K562 (cell line): ENCODE measurements around the gene IFITM2. TPM values are rescaled to one million over a fixed set of nuclear protein-coding genes. Genes with fewer than 3 reads are reported as not detected.

Experiments
- CAMTA2 ChIP-seq: fragments of 250-450 bp; sonication (Bioruptor Pico); conservative IDR thresholded peaks from 2 replicates; pipeline ENCODE4 v1.5.1; 2022
- ETV5 ChIP-seq: sonication (generic); formaldehyde crosslinking; IDR thresholded peaks from 2 replicates; pipeline ENCODE4 v1.4.0; 2020; ENCODE audit warnings: low read depth, mild to moderate bottlenecking, missing genetic modification reagents
- MTA1 ChIP-seq: fragments of 450-650 bp; IDR thresholded peaks from 2 replicates; pipeline ENCODE4 v1.6.1; 2017; ENCODE audit warnings: borderline replicate concordance
- NR3C1 ChIP-seq: sonication (generic); formaldehyde crosslinking; IDR thresholded peaks from 2 replicates; pipeline ENCODE4 v1.8.1; 2022; ENCODE audit warnings: missing genetic modification reagents
- POLR2H ChIP-seq: IDR thresholded peaks from 2 replicates; pipeline ENCODE4 v1.6.1; 2016; ENCODE audit warnings: missing genetic modification characterization, low read depth, mild to moderate bottlenecking, control low read depth, missing compliant biosample characterization, moderate library complexity
- RBBP5 ChIP-seq: fragments of 200-600 bp; sonication (generic); IDR thresholded peaks from 2 replicates; pipeline ENCODE4 v1.6.1; 2012; ENCODE audit warnings: borderline replicate concordance, mild to moderate bottlenecking, low read length, control low read depth, inconsistent platforms; ENCODE audit not compliant: insufficient read depth, poor library complexity, severe bottlenecking
- TAF1 ChIP-seq: IDR thresholded peaks from 2 replicates; pipeline ENCODE4 v1.6.1; 2011; ENCODE audit warnings: mild to moderate bottlenecking, low read length, moderate library complexity; ENCODE audit not compliant: insufficient read depth, control insufficient read depth, severe bottlenecking; ENCODE audit errors: extremely low read depth
- polyA plus RNA-seq, 8 experiments: library from polyadenylated mRNA; depleted of rRNA in 4 of 8; stranded (reverse) in 5 of 8; unstranded in 3 of 8; fragments of >200 nt; fragmentation: Nextera tagmentation in 2 of 8; fragmentation: Illumina TruSeq in 1 of 8; extraction: Ambion mirVana in 2 of 8; extraction: Trizol in 1 of 8; gene quantifications; 2 replicates each; pipeline versions ENCODE4 v1.2.1 to v1.2.3, GENCODE V29; 2011 to 2014; ENCODE audit warnings: inconsistent platforms in 1 of 8, missing spikeins in 1 of 8
- total RNA-seq, 7 experiments: library from RNA; depleted of rRNA in 6 of 7; stranded (reverse); fragments of >200 nt in 6 of 7; fragmentation: Illumina TruSeq in 2 of 7; extraction: Trizol in 2 of 7; gene quantifications; 2 replicates each; pipeline versions ENCODE4 v1.2.1 to v1.2.3, GENCODE V29; 2011 to 2021; ENCODE audit warnings: low replicate concordance in 1 of 7
- TF ChIP-seq, protein P1 (sequence below): fragments of 250-450 bp; sonication (Bioruptor Pico); IDR thresholded peaks from 2 replicates; pipeline ENCODE4 v1.9.0; 2021; ENCODE audit warnings: mild to moderate bottlenecking, inconsistent platforms
- TF ChIP-seq, protein P2 (sequence below): fragments of 250-450 bp; sonication (Bioruptor Pico); IDR thresholded peaks from 2 replicates; pipeline ENCODE4 v1.4.0; 2020; ENCODE audit warnings: mild to moderate bottlenecking, moderate library complexity, borderline replicate concordance
- TF ChIP-seq, protein P3 (sequence below), 2 experiments: fragments of 250-450 bp in 1 of 2; fragments of 450-650 bp in 1 of 2; sonication (Bioruptor Pico) in 1 of 2; IDR thresholded peaks; 2 replicates each; pipeline versions ENCODE4 v1.6.1 to v1.8.0; 2016 to 2021; ENCODE audit warnings: mild to moderate bottlenecking in 2 of 2, moderate library complexity in 2 of 2, missing compliant biosample characterization in 1 of 2, missing genetic modification characterization in 1 of 2

Gene IFITM2
- total and polyA plus RNA-seq, 9 of the 15 experiments (the other 6 are each of a cell fraction or from before 2014, with no cell fraction given), result 52.8 to 4,872 (median 356) TPM

- TF ChIP-seq, protein P1, sequence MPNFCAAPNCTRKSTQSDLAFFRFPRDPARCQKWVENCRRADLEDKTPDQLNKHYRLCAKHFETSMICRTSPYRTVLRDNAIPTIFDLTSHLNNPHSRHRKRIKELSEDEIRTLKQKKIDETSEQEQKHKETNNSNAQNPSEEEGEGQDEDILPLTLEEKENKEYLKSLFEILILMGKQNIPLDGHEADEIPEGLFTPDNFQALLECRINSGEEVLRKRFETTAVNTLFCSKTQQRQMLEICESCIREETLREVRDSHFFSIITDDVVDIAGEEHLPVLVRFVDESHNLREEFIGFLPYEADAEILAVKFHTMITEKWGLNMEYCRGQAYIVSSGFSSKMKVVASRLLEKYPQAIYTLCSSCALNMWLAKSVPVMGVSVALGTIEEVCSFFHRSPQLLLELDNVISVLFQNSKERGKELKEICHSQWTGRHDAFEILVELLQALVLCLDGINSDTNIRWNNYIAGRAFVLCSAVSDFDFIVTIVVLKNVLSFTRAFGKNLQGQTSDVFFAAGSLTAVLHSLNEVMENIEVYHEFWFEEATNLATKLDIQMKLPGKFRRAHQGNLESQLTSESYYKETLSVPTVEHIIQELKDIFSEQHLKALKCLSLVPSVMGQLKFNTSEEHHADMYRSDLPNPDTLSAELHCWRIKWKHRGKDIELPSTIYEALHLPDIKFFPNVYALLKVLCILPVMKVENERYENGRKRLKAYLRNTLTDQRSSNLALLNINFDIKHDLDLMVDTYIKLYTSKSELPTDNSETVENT, result 0 out of 2 replicates have a peak, but pooled peaks have one; percentile 8
- TF ChIP-seq NR3C1 (CRISPR knock-in tag) (0 out of 2 replicates have a peak, but pooled peaks have one; percentile 27), TAF1 (peak; percentile 21), RBBP5 (peak; percentile 68), CAMTA2 (CRISPR knock-in tag) (no peak), POLR2H (tag) (no peak), ETV5 (CRISPR knock-in tag) (no peak), MTA1 (peak; percentile 24; the same call in 1 of the 2 replicates)
- TF ChIP-seq, protein P2, sequence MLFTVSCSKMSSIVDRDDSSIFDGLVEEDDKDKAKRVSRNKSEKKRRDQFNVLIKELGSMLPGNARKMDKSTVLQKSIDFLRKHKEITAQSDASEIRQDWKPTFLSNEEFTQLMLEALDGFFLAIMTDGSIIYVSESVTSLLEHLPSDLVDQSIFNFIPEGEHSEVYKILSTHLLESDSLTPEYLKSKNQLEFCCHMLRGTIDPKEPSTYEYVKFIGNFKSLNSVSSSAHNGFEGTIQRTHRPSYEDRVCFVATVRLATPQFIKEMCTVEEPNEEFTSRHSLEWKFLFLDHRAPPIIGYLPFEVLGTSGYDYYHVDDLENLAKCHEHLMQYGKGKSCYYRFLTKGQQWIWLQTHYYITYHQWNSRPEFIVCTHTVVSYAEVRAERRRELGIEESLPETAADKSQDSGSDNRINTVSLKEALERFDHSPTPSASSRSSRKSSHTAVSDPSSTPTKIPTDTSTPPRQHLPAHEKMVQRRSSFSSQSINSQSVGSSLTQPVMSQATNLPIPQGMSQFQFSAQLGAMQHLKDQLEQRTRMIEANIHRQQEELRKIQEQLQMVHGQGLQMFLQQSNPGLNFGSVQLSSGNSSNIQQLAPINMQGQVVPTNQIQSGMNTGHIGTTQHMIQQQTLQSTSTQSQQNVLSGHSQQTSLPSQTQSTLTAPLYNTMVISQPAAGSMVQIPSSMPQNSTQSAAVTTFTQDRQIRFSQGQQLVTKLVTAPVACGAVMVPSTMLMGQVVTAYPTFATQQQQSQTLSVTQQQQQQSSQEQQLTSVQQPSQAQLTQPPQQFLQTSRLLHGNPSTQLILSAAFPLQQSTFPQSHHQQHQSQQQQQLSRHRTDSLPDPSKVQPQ, result no peak
- TF ChIP-seq, protein P3, sequence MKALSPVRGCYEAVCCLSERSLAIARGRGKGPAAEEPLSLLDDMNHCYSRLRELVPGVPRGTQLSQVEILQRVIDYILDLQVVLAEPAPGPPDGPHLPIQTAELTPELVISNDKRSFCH (CRISPR knock-in tag; IDR thresholded peaks at IDR 0.05), result no peak
- TF ChIP-seq, protein P3 (tag; IDR thresholded peaks at IDR 0.05), result 0 out of 2 replicates have a peak, but pooled peaks have one; percentile 41
These were observed 19.7 kb upstream of the IFITM2 start (continued) for GRCh38 chr11:287821-288477.
